CD4-positive, alpha-beta T cell treated with Interleukin-4 for 1 hour (primary cell): Measurements from ENCODE around the gene WWC2.

Source experiments
- DNase-seq, 2 donors: peaks; one replicate each; pipeline ENCODE4 v3.0.0-alpha.2; 2020 to 2022

The WWC2 gene

DNA sequence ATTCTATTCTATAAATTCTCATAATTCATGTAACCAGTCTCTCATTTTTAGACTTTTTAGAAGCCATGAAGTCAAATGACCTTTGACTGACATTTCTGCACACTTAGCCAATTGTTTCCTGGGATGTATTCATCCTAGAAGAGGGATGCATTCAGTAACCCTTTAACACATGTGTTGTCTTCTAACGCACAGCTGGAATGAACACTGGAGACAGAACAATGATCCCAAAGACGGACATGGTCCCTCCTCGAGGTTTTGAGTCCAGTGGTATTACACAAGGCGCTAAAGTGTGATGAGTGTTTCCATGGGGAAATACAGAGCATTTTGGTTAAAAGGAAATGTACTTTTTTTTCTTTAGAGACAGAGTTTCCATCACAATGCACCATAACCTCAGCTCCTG lies 263.0 kb downstream of the WWC2 start:
- DNase-seq: no peak

DNA sequence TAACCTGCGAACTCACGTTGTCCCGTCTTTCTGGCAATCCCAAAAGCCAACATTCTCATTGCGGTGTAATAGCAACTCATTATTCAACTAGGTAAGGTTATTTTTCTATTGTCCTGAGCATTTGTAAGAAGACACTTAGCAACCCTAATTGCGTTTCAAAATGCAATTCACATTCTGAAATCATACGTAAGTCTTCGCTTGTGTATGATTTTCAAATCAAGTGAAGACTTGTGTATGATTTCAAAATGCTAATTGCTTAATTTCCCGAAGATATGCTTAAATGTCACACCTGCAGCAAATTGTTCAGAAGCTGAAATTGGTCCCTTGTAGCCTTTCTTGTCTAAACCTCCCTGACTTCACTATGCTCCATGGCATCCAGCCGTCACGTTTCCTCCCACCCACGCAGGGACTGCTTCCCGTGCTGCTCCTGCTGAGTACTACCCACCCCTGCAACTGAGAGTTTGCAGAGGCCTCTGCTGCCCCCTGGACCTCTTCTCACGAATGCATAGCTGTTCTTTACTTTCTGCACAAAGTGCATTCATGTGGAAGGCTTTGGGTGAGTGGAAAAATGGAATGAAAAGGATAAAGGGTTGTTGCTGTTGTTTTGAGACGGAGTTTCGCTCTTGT lies 264.0 kb downstream of the WWC2 start:
- no peak for DNase-seq

DNA sequence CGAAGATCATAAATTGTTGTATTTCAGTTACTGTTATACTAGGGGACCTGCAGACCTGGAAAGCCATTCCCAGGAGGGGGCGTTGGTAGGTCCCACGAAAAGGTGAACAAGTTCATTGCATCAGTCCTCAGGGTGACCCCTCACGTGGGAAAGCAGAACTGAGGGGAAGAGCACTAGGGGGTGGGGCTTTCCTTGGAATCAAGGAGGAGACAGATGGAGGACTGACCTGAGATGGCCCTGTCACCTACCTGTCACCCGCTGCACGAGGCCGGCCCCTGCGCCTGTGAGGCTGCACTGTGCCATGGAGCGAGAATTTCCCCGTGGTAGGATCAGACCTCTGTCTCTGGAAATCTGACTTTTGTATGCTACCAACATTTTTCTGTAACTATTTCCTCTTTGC lies 265.0 kb downstream of the WWC2 start:
- DNase-seq: no peak

DNA sequence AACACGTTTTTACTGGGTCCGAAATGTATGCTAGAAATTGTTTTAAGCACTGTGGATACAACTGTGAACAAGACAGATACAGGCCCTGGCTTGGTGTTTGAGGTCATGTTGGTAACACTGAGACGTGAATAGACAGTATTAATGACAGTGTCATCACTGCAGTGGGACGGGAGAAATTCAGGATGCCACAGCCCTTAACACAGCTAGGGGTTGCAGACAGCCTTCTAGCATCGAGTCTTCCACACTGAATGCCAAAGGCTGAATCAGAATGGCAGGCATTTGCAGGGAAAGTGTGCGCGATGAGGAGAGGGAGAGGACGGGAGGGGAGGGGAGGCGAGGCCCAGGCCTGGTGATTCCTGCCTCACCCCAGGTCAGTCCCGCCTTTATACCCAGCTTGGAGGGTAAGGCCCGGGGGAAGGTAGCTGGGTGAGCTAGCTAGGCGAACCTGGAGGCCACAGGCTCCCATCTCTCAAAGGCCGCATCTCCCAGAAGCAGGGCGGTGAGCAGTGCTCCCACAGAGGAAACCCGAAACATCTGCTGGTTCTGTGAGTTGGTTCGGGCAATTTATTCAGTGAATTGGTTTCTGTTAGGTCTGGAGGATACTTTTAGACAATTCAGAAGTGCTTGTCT lies 267.3 kb downstream of the WWC2 start:
- DNase-seq: no peak

DNA sequence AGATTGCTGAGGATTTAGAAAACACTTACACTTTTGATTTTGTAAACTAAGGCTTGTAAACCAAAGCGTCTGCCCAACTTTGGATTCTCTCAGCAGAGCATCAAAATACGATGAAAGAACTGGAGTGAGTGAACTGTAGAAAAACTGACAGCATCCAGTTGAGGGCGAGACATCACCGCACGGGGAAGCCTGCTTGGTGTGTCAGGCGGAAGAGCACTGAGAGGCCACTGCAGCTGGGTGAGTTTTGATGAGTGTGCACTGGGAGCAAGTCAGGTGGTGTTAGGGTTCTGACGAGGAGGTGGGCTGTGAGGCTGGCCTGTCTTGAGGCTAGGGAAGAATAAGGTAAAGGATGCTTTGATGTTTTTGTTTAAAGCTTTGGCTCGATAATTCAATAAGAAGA lies 270.0 kb downstream of the WWC2 start:
- DNase-seq: no peak
